LNCAP (cell line): ENCODE measurements around the gene EPB42.

Source experiments
- CTCF ChIP-seq: fragments of 450-650 bp; IDR thresholded peaks from 2 replicates; pipeline ENCODE4 v1.5.1; 2017; ENCODE audit warnings: mild to moderate bottlenecking

Gene EPB42

GRCh38 chr15:43210172-43210745 is 10.6 kb downstream of the EPB42 start:
- TF ChIP-seq CTCF, result no peak

- TF ChIP-seq CTCF, result no peak
These were observed 11.6 kb downstream of the EPB42 start for GRCh38 chr15:43209059-43209824.

- TF ChIP-seq CTCF, result no peak
These were observed 12.5 kb downstream of the EPB42 start for GRCh38 chr15:43208052-43209002.

GRCh38 chr15:43207024-43207423 is 13.8 kb downstream of the EPB42 start:
- TF ChIP-seq CTCF, result no peak

- no peak for TF ChIP-seq CTCF
These were observed 14.8 kb downstream of the EPB42 start for GRCh38 chr15:43206054-43206453.

GRCh38 chr15:43204016-43204901 is 16.6 kb downstream of the EPB42 start:
- TF ChIP-seq CTCF, result peak; percentile 78
